Dermis blood vessel endothelial cell (primary cell): Measurements from ENCODE around the gene POLD4. TPM values are rescaled to one million over a fixed set of nuclear protein-coding genes. Genes with fewer than 3 reads are reported as not detected.
"Not testable (repeated sequence)": the region's sequence is repeated elsewhere in the genome, so short reads cannot be mapped to it uniquely, and the experiment has no call there.

Experiments
- DNase-seq: peaks from one replicate; pipeline ENCODE4 v3.0.0; 2010
- total RNA-seq: library from RNA; depleted of rRNA; stranded (reverse); fragments of >200 nt; gene quantifications from 2 replicates; pipeline ENCODE4 v1.2.3, GENCODE V29; 2014

The POLD4 gene
- 41.8 and 54.1 TPM in 2 replicates for total RNA-seq

DNA sequence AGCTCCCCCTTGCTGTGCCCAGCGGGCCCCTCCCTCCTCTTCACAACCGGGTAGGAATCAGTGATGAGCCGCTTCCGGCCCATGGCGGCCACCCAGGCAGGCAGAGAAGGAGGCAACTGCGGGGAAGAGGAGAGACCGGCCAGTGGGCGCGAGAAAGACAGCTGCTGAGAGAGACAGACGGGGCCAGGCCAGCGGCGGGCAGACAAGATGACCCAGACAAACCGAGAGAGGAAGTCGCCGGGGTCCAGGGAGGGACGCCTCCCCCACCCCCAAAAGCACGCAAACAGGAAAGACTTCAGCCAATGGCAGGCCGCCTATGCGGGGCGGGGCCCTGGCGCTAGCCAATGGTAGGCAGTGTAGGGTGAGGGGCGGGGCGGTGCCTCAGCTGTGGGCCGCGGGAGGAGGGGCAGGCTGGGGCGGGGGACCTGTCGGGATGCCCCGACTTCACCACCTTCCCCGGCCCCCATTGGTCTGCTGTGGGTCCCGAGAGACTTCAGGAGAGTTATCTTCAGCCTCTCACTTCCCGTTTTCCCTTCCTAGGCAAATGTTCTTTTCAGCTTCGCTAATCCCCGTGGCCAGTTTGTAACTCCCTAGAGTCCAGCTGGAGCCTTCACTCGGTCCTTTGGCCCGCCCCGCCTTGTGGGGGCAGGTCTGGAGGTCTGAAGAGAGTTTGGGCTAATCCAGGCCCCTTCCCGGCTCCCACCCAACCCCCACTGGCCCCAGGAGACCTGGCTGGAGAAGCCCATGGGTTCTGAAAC, at the start of gene POLD4:
Gene POLD4 (minus strand): TSS at position 230 of the 758 bp plus-strand sequence. CDS start 147 bp downstream, at position 83.
- peak; percentile 95 for DNase-seq

- DNase-seq = not testable (repeated sequence)
Measured at GRCh38 chr11:67403085-67403484, 49.7 kb upstream of the POLD4 start.

GRCh38 chr11:67402192-67402839, 49.0 kb upstream of the POLD4 start:
- not testable (repeated sequence) for DNase-seq

DNA sequence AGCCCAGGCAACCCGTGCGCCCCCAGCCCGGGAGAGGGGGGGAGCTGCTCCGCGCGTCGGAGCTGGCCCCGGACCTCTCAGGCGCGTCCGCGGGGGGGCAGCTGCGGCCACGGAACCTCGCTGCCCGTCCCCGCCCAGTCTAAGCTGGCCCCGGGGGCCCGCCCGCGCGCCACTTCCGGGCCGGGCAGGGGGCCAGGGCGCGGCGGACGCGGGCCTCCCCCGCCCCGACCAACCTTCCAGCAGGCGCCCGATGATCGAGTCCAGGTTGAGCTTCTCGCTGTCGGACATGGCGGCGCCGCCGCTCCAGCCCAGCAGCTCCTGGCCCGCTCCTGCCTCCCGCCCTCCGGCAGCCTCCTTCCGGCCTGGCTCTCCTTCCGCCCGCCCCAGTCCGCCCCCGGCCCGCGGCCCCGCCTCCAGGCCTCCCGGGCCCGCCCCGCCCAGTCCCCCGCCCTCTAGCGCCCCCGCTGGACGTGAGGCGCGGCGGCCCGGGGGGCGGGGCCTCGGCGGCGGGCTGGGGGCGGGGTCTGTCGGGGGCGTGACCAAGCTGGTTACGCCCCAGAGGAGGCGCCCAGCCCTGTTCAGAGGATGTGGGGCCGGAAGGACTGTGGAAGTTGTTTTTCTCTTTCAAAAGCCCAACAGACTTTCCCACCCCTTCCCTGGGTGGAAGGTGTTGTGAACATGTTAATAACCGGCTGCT, 48.3 kb upstream of the POLD4 start, which contains the start of gene PPP1CA:
Gene PPP1CA (minus strand): TSS at position 364 of the 697 bp plus-strand sequence. CDS start 76 bp downstream, at position 288.
- DNase-seq = peak; percentile 92

DNA sequence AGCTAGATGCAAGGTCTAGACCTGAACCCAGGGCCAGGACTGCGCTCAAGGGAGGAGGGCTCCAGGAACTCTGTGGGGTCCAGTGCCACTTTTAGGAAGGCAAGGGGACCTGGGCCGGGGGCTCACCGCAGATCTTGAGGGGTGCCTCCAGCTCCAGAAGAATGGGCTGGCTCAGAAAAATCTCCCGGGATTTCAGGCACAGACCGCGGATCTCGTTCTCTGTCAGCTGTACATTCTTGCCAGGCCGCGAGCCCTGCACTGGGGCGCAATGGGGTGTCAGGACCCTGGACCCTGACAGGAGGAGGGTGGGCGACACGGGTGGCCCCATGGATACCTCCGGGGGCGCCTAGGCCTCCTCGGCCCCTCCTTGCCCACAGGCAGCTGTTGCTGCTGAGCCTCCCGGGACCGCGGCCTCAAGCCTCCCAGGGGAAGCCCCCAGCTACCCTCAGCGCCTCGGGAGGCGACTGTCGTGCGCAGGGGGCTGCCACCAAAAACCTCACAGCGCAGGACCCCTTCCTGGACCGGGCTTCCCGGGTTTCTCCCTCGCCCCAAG, 47.7 kb upstream of the POLD4 start:
- peak; percentile 25 for DNase-seq

- no peak for DNase-seq
Measured at GRCh38 chr11:67400251-67400941, 47.0 kb upstream of the POLD4 start.

- no peak for DNase-seq
Measured at GRCh38 chr11:67398661-67399563, 45.6 kb upstream of the POLD4 start.

DNA sequence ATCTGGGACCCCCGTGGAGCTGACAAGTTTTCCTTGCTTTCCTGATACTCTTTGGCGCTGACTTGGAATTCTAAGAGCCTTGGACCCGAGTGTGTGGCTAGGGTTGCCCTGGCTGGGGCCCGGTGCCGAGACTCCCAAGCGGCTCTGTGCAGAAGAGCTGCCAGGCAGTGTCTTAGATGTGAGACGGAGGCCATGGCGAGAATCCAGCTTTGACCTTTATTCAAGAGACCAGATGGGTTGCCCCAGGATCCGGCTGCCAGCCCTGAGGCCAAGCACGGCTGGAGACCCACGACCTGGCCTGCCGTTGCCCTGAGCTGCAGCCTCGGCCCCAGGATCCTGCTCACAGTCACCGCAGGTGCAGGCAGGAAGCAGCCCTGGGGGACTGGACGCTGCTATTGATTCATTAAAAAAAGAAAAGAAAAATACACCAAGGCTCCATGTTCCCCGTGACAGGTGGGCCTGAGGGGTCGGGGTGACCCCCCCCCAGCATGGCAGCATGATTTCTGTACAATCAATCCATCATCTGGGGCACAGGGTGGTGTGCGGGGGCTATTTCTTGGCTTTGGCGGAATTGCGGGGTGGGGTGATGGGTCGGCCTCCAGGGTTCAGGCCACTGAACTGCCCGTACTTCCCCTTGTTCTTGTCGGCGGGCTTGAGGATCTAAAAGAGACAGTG, 44.8 kb upstream of the POLD4 start:
- DNase-seq = no peak

DNA sequence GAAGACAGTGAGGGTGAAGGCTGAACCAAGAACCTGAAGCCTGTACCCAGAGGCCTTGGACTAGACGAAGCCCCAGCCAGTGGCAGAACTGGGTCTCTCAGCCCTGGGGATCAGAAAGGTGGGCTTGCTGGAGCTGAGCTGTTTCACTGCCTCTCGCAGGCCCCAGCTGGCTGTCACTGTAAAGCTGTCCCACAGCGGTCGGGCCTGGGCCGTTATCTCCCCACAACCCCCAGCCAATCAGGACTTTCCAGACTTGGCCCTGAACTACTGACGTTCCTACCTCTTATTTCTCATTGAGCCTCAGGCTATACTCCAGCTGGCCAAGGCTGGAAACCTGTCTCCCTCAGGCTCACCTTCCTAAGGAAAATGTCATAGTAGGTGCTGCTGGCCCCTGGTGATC, 44.2 kb upstream of the POLD4 start:
- DNase-seq = no peak

GRCh38 chr11:67396587-67397389, 43.4 kb upstream of the POLD4 start:
- no peak for DNase-seq

- DNase-seq = no peak
Measured at GRCh38 chr11:67396259-67396581, 42.9 kb upstream of the POLD4 start.

DNA sequence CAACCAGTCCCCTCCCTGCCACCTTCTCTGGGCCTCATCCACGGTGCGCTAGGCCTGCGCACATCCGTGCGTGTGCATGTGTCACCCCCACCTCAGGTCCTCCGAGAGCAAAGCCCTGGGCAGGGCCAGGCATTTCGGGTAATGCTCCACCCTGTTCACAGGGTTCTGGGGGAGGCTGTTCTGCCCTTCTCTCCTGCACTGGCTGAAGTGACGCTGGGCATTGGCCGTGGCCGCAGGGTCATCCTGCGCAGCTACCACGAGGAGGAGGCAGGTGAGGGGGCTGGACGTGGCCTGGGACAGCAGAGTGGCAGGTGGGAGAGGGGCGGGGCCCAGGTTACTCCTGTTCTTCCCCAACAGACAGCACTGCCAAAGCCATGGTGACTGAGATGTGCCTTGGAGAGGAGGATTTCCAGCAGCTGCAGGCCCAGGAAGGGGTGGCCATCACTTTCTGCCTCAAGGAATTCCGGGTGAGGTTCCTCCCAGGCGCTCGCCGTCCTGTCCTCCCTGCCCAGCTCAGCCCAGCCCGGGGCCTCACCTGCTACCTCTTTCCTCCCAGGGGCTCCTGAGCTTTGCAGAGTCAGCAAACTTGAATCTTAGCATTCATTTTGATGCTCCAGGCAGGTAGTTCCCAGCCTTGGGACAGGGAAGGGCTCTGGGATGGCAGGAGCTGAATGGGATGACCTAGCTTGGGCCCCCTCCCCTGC, 42.4 kb upstream of the POLD4 start:
- DNase-seq = no peak

DNA sequence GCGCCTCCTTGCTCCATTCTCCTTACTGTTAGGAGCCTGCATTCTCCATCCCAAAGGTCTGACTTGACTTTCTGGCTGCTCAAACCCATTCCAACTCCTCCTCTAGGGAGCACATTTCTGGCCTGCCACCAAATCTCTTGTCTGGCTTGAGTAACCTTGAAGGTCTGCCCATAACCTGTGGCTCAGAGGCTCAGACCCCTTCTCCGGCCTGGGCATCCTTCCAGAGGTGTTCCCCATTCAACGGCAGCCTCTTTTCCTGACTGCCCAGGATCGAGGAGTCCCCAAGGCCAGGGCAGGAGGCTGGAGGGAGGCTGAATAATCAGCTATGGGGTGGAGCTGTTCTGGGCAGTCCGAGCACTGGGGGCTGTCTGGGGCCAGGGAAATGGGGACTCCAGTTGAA, 40.6 kb upstream of the POLD4 start:
- DNase-seq = no peak

GRCh38 chr11:67393437-67393836, 40.1 kb upstream of the POLD4 start:
- no peak for DNase-seq

GRCh38 chr11:67392183-67392715, 38.9 kb upstream of the POLD4 start:
- peak; percentile 35 for DNase-seq

- peak; percentile 97 for DNase-seq
Measured at GRCh38 chr11:67391304-67392182, 38.2 kb upstream of the POLD4 start, which contains the start of gene RAD9A. RAD9A (plus strand) TSS chr11:67391986; CDS start chr11:67392045, 59 bp downstream.

GRCh38 chr11:67390947-67391303, 37.6 kb upstream of the POLD4 start:
- no peak for DNase-seq

DNA sequence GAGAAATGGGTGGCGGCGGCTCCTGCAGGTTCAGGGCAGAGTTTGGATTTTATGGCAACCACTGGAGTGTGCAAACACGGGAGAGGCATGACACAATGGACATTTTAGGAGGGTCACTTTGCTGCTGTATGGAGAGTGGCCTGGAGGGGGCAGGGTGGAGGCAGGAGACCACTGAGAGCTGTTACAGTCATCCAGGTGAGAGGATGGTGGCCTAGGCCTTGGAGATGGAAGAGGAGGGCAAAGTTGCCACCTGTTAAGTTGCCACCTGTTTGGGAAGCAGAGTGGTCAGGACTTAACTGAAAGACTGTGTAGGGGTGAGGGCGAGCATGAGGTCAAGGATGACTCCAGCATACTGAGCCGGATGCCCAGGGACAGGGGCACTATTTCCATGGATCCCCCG, 36.1 kb upstream of the POLD4 start:
- DNase-seq = peak; percentile 69
